HUES64 (cell line): ENCODE data around the gene KISS1.

Experiments
- H3K27ac ChIP-seq: 2 replicates; pipeline ENCODE4 v1.7.0; 2013; ENCODE audit warnings: low read depth, low read length, inconsistent platforms
- H3K27me3 ChIP-seq: 2 replicates; pipeline ENCODE4 v1.6.1; 2013; ENCODE audit warnings: mild to moderate bottlenecking, low read length; ENCODE audit not compliant: insufficient read depth
- H3K36me3 ChIP-seq: 2 replicates; pipeline ENCODE4 v1.6.1; 2013; ENCODE audit warnings: mild to moderate bottlenecking, low read length; ENCODE audit not compliant: insufficient read depth
- H3K4me1 ChIP-seq: 2 replicates; pipeline ENCODE4 v1.6.1; 2013; ENCODE audit warnings: mild to moderate bottlenecking, low read length, moderate library complexity; ENCODE audit not compliant: insufficient read depth
- H3K4me3 ChIP-seq: 2 replicates; pipeline ENCODE4 v1.5.1; 2013; ENCODE audit warnings: mild to moderate bottlenecking, low read length, moderate library complexity
- H3K9ac ChIP-seq: 2 replicates; pipeline ENCODE4 v1.6.1; 2013; ENCODE audit warnings: mild to moderate bottlenecking, low read depth, low read length
- H3K9me3 ChIP-seq: 2 replicates; pipeline ENCODE4 v1.6.1; 2013; ENCODE audit warnings: low read depth, low read length; ENCODE audit not compliant: insufficient read depth
- WGBS: fragments of 150-250, 120-280 bp; methylation state at CpG from one replicate; pipeline ENCODE4 v1.1.7; 2013; ENCODE audit warnings: missing lambda C conversion rate; 5-methylcytosine and 5-hydroxymethylcytosine counted together

Gene KISS1

GRCh38 chr1:204217648-204218000, 21.3 kb upstream of the KISS1 start:
- 79% methylated on average over 4 of the region's 4 CpGs for WGBS
- H3K4me1 ChIP-seq, result no peaks in the 10 kb centered on the region
- no peak overlapping the region for H3K27ac ChIP-seq
- H3K4me3 ChIP-seq, result no peak overlapping the region
- 0 out of 2 replicates have a peak, but pooled peaks cover 5% of the 10 kb centered on the region for H3K27me3 ChIP-seq
- no peaks in the 10 kb centered on the region for H3K36me3 ChIP-seq
- no peaks in the 10 kb centered on the region for H3K9me3 ChIP-seq
- no peak overlapping the region for H3K9ac ChIP-seq

- Histone ChIP-seq H3K4me3 (no peak overlapping the region), H3K9ac (no peak overlapping the region), H3K36me3 (no peaks in the 10 kb centered on the region), H3K27ac (no peak overlapping the region), H3K9me3 (no peaks in the 10 kb centered on the region), H3K4me1 (no peaks in the 10 kb centered on the region), H3K27me3 (0 out of 2 replicates have a peak, but pooled peaks cover 6% of the 10 kb centered on the region)
- WGBS, result 89% methylated on average over 11 of the region's 11 CpGs
These were observed 20.8 kb upstream of the KISS1 start for GRCh38 chr1:204216880-204217647.

- H3K4me1 ChIP-seq, result no peaks in the 10 kb centered on the region
- H3K4me3 ChIP-seq, result no peak overlapping the region
- H3K27ac ChIP-seq, result no peak overlapping the region
- 0 out of 2 replicates have a peak, but pooled peaks cover 6% of the 10 kb centered on the region for H3K27me3 ChIP-seq
- 87% methylated on average over 4 of the region's 4 CpGs for WGBS
- no peak overlapping the region for H3K9ac ChIP-seq
- H3K9me3 ChIP-seq, result no peaks in the 10 kb centered on the region
- no peaks in the 10 kb centered on the region for H3K36me3 ChIP-seq
These were observed 19.9 kb upstream of the KISS1 start for GRCh38 chr1:204216236-204216635.

GRCh38 chr1:204213668-204214662, 17.7 kb upstream of the KISS1 start, which contains the start of gene GOLT1A:
Gene GOLT1A (minus strand): TSS chr1:204213988. CDS start chr1:204213906, 82 bp downstream.
- H3K9me3 ChIP-seq, result no peaks in the 10 kb centered on the region
- peak within 1 kb of the TSS; percentile 60 for H3K4me3 ChIP-seq
- H3K27me3 ChIP-seq, result 0 out of 2 replicates have a peak, but pooled peaks cover 6% of the 10 kb centered on the region
- no peaks in the 10 kb centered on the region for H3K4me1 ChIP-seq
- no peak within 1 kb of the TSS; the same call in 1 of the 2 replicates for H3K27ac ChIP-seq
- peak within 1 kb of the TSS; percentile 24 for H3K9ac ChIP-seq
- H3K36me3 ChIP-seq, result no peaks in the 10 kb centered on the region
- WGBS, result 11% methylated on average over 41 of the region's 41 CpGs

- WGBS, result 89% methylated on average over 3 of the region's 3 CpGs
- H3K9ac ChIP-seq, result no peak overlapping the region
These were observed 16.4 kb upstream of the KISS1 start for GRCh38 chr1:204212715-204213114.

GRCh38 chr1:204211046-204211445, 14.8 kb upstream of the KISS1 start:
- Histone ChIP-seq H3K36me3 (no peaks in the 10 kb centered on the region), H3K27me3 (0 out of 2 replicates have a peak, but pooled peaks cover 6% of the 10 kb centered on the region), H3K4me1 (no peaks in the 10 kb centered on the region), H3K9ac (no peak overlapping the region), H3K4me3 (no peak overlapping the region), H3K27ac (no peak overlapping the region), H3K9me3 (no peaks in the 10 kb centered on the region)
- WGBS, result 91% methylated on average over 7 of the region's 7 CpGs

More at GRCh38 chr1:204212715-204213114, 16.4 kb upstream of the KISS1 start:
- H3K36me3 ChIP-seq, result no peaks in the 10 kb centered on the region
- no peak overlapping the region for H3K27ac ChIP-seq
- no peaks in the 10 kb centered on the region for H3K9me3 ChIP-seq
- 0 out of 2 replicates have a peak, but pooled peaks cover 6% of the 10 kb centered on the region for H3K27me3 ChIP-seq
- H3K4me3 ChIP-seq, result no peak overlapping the region
- no peaks in the 10 kb centered on the region for H3K4me1 ChIP-seq

- WGBS, result 20% methylated on average over 13 of the region's 13 CpGs
- no peaks in the 10 kb centered on the region for H3K36me3 ChIP-seq
- H3K4me3 ChIP-seq, result no peak overlapping the region
- H3K27ac ChIP-seq, result no peak overlapping the region
- H3K4me1 ChIP-seq, result no peaks in the 10 kb centered on the region
- H3K27me3 ChIP-seq, result no peaks in the 10 kb centered on the region; the same call in 1 of the 2 replicates
- no peak overlapping the region for H3K9ac ChIP-seq
- no peaks in the 10 kb centered on the region for H3K9me3 ChIP-seq
These were observed 10.9 kb upstream of the KISS1 start for GRCh38 chr1:204207136-204207616.

GRCh38 chr1:204206121-204206520, 9.8 kb upstream of the KISS1 start:
- Histone ChIP-seq H3K27ac (no peak overlapping the region), H3K27me3 (no peaks in the 10 kb centered on the region; the same call in 1 of the 2 replicates), H3K36me3 (no peaks in the 10 kb centered on the region), H3K4me1 (no peaks in the 10 kb centered on the region), H3K4me3 (no peak overlapping the region), H3K9me3 (no peaks in the 10 kb centered on the region), H3K9ac (no peak overlapping the region)
- 72% methylated on average over 1 of the region's 2 CpGs for WGBS

- Histone ChIP-seq H3K9ac (no peak overlapping the region), H3K27me3 (no peaks in the 10 kb centered on the region; the same call in 1 of the 2 replicates), H3K4me3 (no peak overlapping the region), H3K36me3 (no peaks in the 10 kb centered on the region), H3K4me1 (no peaks in the 10 kb centered on the region), H3K9me3 (no peaks in the 10 kb centered on the region), H3K27ac (no peak overlapping the region)
These were observed 9.2 kb upstream of the KISS1 start for GRCh38 chr1:204205486-204205885.

GRCh38 chr1:204204944-204205343, 8.7 kb upstream of the KISS1 start:
- no peaks in the 10 kb centered on the region for H3K36me3 ChIP-seq
- no peak overlapping the region for H3K4me3 ChIP-seq
- H3K9me3 ChIP-seq, result no peaks in the 10 kb centered on the region
- no peaks in the 10 kb centered on the region; the same call in 1 of the 2 replicates for H3K27me3 ChIP-seq
- no peak overlapping the region for H3K27ac ChIP-seq
- H3K4me1 ChIP-seq, result no peaks in the 10 kb centered on the region
- H3K9ac ChIP-seq, result no peak overlapping the region
- WGBS, result no CpG with 5 or more reads among the region's 2 CpGs
